A549 (cell line): ENCODE results near the gene BANP. TPM values are rescaled to one million over a fixed set of nuclear protein-coding genes. Genes with fewer than 3 reads are reported as not detected.
"Not testable (repeated sequence)": the region's sequence is repeated elsewhere in the genome, so short reads cannot be mapped to it uniquely, and the experiment has no call there.

Experiments used
- ATAC-seq, 2 experiments: fragments of 200-7000 bp in 1 of 2; fragments of >200 bp in 1 of 2; cut with Nextera tagmentation in 1 of 2; cut with Tn5 transposase in 1 of 2; 3 replicates each; pipeline versions ENCODE4 v1.8.0 to v1.9.1; 2018 to 2020; ENCODE audit warnings: mild to moderate bottlenecking in 1 of 2, moderate library complexity in 1 of 2
- CTCF ChIA-PET: fragments of 300-600 bp; sonication (Branson Sonifier 250); formaldehyde crosslinking; extraction: SDS; loops from one replicate; lab custom pipeline; 2021; ENCODE audit warnings: antibody characterized with exemption, inconsistent platforms; lab: Yijun Ruan, JAX
- POLR2A ChIA-PET: fragments of 350-600 bp; formaldehyde crosslinking; extraction: SDS; loops from one replicate; lab custom pipeline; 2021; ENCODE audit warnings: antibody characterized with exemption, inconsistent platforms; lab: Yijun Ruan, JAX
- DNase-seq, 2 experiments: peaks; one replicate each; pipeline versions ENCODE4 v3.0.0 to v3.0.0-alpha.2; 2011 to 2016; ENCODE audit warnings: low read depth in 1 of 2, low spot score in 1 of 2
- FAIRE-seq: peaks from 2 replicates; lab custom pipeline; 2011; peaks lifted over from hg19 to GRCh38; lab: Jason Lieb, UNC
- H3K27ac ChIP-seq, 2 experiments: fragments of >200 bp; sonication (Bioruptor Twin); formaldehyde crosslinking; 3 replicates each; pipeline ENCODE4 v1.5.1; 2016 to 2017
- H3K4me1 ChIP-seq: fragments of >200 bp; sonication (Bioruptor Twin); formaldehyde crosslinking; 3 replicates; pipeline ENCODE4 v1.6.1; 2016
- H3K4me2 ChIP-seq: fragments of >200 bp; sonication (Bioruptor Twin); formaldehyde crosslinking; 3 replicates; pipeline ENCODE4 v1.6.1; 2016
- H3K4me3 ChIP-seq: fragments of >200 bp; sonication (Bioruptor Twin); formaldehyde crosslinking; 3 replicates; pipeline ENCODE4 v1.5.1; 2016
- H3K9me3 ChIP-seq: fragments of >200 bp; sonication (Bioruptor Twin); formaldehyde crosslinking; 3 replicates; pipeline ENCODE4 v1.6.1; 2016
- BHLHE40 ChIP-seq: IDR thresholded peaks from 2 replicates; pipeline ENCODE4 v1.6.1; 2012; ENCODE audit warnings: low read depth, low read length, inconsistent platforms
- CBX2 ChIP-seq: fragments of 200-600 bp; sonication (generic); IDR thresholded peaks from 2 replicates; pipeline ENCODE4 v1.6.1; 2016; ENCODE audit warnings: low read depth, mild to moderate bottlenecking, borderline replicate concordance
- CEBPB ChIP-seq, 2 experiments: fragments of >200 bp in 1 of 2; sonication (Bioruptor Twin) in 1 of 2; formaldehyde crosslinking in 1 of 2; IDR thresholded peaks; 2 replicates each; pipeline ENCODE4 v1.6.1; 2012 to 2016
- CHD4 ChIP-seq: fragments of 200-600 bp; sonication (generic); IDR thresholded peaks from 2 replicates; pipeline ENCODE4 v1.6.1; 2016; ENCODE audit warnings: antibody characterized with exemption, mild to moderate bottlenecking, borderline replicate concordance
- EP300 ChIP-seq, 2 experiments: fragments of >200 bp; sonication (Bioruptor Twin); formaldehyde crosslinking; IDR thresholded peaks; 2 replicates in 1 of 2; 3 replicates in 1 of 2; pipeline ENCODE4 v1.6.1; 2016 to 2017
- FOSB ChIP-seq: fragments of 250-450 bp; sonication (Bioruptor Pico); IDR thresholded peaks from 2 replicates; pipeline ENCODE4 v1.5.0; 2020; ENCODE audit warnings: mild to moderate bottlenecking, moderate library complexity
- FOSL2 ChIP-seq, 2 experiments: fragments of 450-650 bp in 1 of 2; fragments of >200 bp in 1 of 2; sonication (Bioruptor Twin) in 1 of 2; formaldehyde crosslinking; IDR thresholded peaks; 2 replicates each; pipeline versions ENCODE4 v1.5.0 to v1.6.1; 2016 to 2020; ENCODE audit warnings: mild to moderate bottlenecking in 1 of 2, moderate library complexity in 1 of 2
- FOXS1 ChIP-seq: fragments of 250-450 bp; sonication (Bioruptor Pico); IDR thresholded peaks from 2 replicates; pipeline ENCODE4 v1.5.0; 2020; ENCODE audit warnings: mild to moderate bottlenecking, moderate library complexity
- GATA3 ChIP-seq: IDR thresholded peaks from 2 replicates; pipeline ENCODE4 v1.6.1; 2012; ENCODE audit warnings: borderline replicate concordance
- HDAC2 ChIP-seq: fragments of 200-600 bp; sonication (generic); IDR thresholded peaks from 2 replicates; pipeline ENCODE4 v1.6.1; 2016
- HOXA7 ChIP-seq: fragments of 250-450 bp; sonication (Bioruptor Pico); IDR thresholded peaks from 2 replicates; pipeline ENCODE4 v1.5.0; 2020; ENCODE audit warnings: mild to moderate bottlenecking, moderate library complexity
- HOXB13 ChIP-seq: fragments of 250-450 bp; sonication (Bioruptor Pico); IDR thresholded peaks from 2 replicates; pipeline ENCODE4 v1.5.0; 2020; ENCODE audit warnings: low read depth, mild to moderate bottlenecking, moderate library complexity
- JUN ChIP-seq, 2 experiments: fragments of >200 bp; sonication (Bioruptor Twin); formaldehyde crosslinking; IDR thresholded peaks; 2 replicates in 1 of 2; 3 replicates in 1 of 2; pipeline ENCODE4 v1.6.1; 2016 to 2017
- JUNB ChIP-seq: fragments of >200 bp; sonication (Bioruptor Twin); formaldehyde crosslinking; IDR thresholded peaks from 2 replicates; pipeline ENCODE4 v1.6.1; 2016
- KDM5A ChIP-seq: fragments of 200-600 bp; sonication (generic); IDR thresholded peaks from 2 replicates; pipeline ENCODE4 v1.6.1; 2016; ENCODE audit warnings: antibody characterized with exemption, mild to moderate bottlenecking
- MAZ ChIP-seq: fragments of 150-350 bp; IDR thresholded peaks from 2 replicates; pipeline ENCODE4 v1.6.1; 2014; ENCODE audit warnings: antibody characterized with exemption, low read depth, low read length, borderline replicate concordance
- NPAS2 ChIP-seq: fragments of 250-450 bp; sonication (Bioruptor Pico); IDR thresholded peaks from 2 replicates; pipeline ENCODE4 v1.8.0; 2022; ENCODE audit warnings: mild to moderate bottlenecking, moderate library complexity, borderline replicate concordance
- POLR2A ChIP-seq: IDR thresholded peaks from 2 replicates; pipeline ENCODE4 v1.6.1; 2012; ENCODE audit warnings: mild to moderate bottlenecking, low read length
- SREBF2 ChIP-seq: fragments of 450-650 bp; IDR thresholded peaks from 2 replicates; pipeline ENCODE4 v1.6.1; 2014; ENCODE audit warnings: mild to moderate bottlenecking, moderate library complexity
- TFCP2L1 ChIP-seq: fragments of 250-450 bp; sonication (Bioruptor Pico); IDR thresholded peaks from 2 replicates; pipeline ENCODE4 v1.5.0; 2021; ENCODE audit warnings: mild to moderate bottlenecking
- TP53 ChIP-seq: fragments of 250-450 bp; sonication (Bioruptor Pico); IDR thresholded peaks from 2 replicates; pipeline ENCODE4 v1.5.0; 2021; ENCODE audit warnings: mild to moderate bottlenecking, moderate library complexity
- ZC3H11A ChIP-seq: fragments of 450-650 bp; IDR thresholded peaks from 2 replicates; pipeline ENCODE4 v1.6.1; 2014; ENCODE audit warnings: antibody characterized with exemption, mild to moderate bottlenecking
- ZFP36 ChIP-seq: fragments of 450-650 bp; IDR thresholded peaks from 2 replicates; pipeline ENCODE4 v1.6.1; 2014; ENCODE audit warnings: borderline replicate concordance; ENCODE audit not compliant: partially characterized antibody
- WGBS: methylation state at CpG from one replicate; pipeline ENCODE4 v1.1.6; 2017; ENCODE audit errors: missing lambda C conversion rate; 5-methylcytosine and 5-hydroxymethylcytosine counted together
- polyA plus RNA-seq, 4 experiments: library from polyadenylated mRNA; depleted of rRNA in 3 of 4; stranded (reverse); fragments of >200 nt; fragmentation: RNase III in 1 of 4; extraction: RNeasy Plus Mini Kit Qiagen cat#74134 plus additional on column Dnase treatment in 1 of 4; gene quantifications; 2 replicates in 3 of 4; 3 replicates in 1 of 4; pipeline ENCODE4 v1.2.3, GENCODE V29; 2011 to 2017
- TF ChIP-seq, protein P1 (sequence below): fragments of 250-450 bp; sonication (Bioruptor Pico); IDR thresholded peaks from 2 replicates; pipeline ENCODE4 v1.5.0; 2020; ENCODE audit warnings: low read depth, mild to moderate bottlenecking, moderate library complexity
- TF ChIP-seq, protein P2 (sequence below): IDR thresholded peaks from 2 replicates; pipeline ENCODE4 v1.6.1; 2012; ENCODE audit warnings: low read depth, borderline replicate concordance

Gene BANP
- polyA plus RNA-seq, 2 of the 4 experiments (the other 2 are of a cell fraction) = 17.1 to 17.2 TPM

DNA sequence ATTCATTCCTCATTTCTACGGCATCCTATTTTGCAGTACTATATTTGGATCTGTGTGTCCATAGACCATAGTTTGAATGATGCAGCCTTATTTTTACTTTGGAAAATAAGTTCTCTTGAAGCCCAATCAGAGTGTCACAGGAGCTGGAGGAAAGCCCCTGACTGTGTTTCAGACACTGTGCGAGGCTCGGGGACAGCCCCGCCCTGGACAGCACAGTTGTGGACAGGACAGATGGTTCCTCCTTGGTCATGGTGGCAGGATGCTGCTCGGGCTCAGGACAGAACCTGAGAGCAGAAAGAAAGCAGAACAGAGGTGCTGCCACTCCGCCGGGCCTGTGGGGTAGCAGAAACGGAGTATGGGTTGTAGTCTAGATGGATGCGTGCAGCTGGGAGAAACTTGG is 22.9 kb downstream of the BANP start:
- peaks cover 29% of the 10 kb centered on the region for H3K9me3 ChIP-seq
- H3K4me2 ChIP-seq = no peak overlapping the region
- H3K4me3 ChIP-seq = no peak overlapping the region
- POLR2A ChIA-PET = interaction anchor here (0.7 kb wide), 1 partner anchor 12 kb away, joined by 4 read pairs; no protein-coding TSS in a partner anchor
- CTCF ChIA-PET = interaction anchor here (3.5 kb wide), 1 partner anchor 9 kb away, joined by 16 read pairs; no protein-coding TSS in a partner anchor
- no peak for DNase-seq
- no peak for ATAC-seq
- 86% methylated on average over 9 of the region's 9 CpGs for WGBS
- FAIRE-seq = no peak
- no peaks in the 10 kb centered on the region for H3K4me1 ChIP-seq
- TF ChIP-seq, protein P1, sequence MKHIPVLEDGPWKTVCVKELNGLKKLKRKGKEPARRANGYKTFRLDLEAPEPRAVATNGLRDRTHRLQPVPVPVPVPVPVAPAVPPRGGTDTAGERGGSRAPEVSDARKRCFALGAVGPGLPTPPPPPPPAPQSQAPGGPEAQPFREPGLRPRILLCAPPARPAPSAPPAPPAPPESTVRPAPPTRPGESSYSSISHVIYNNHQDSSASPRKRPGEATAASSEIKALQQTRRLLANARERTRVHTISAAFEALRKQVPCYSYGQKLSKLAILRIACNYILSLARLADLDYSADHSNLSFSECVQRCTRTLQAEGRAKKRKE (CRISPR knock-in tag) = no peak
- TF ChIP-seq FOSL2 (IDR thresholded peaks at IDR 0.05) = no peak
- no peak for TF ChIP-seq FOSL2 (CRISPR knock-in tag; IDR thresholded peaks at IDR 0.05)
- TF ChIP-seq SREBF2 = no peak
- no peak overlapping the region for H3K27ac ChIP-seq

DNA sequence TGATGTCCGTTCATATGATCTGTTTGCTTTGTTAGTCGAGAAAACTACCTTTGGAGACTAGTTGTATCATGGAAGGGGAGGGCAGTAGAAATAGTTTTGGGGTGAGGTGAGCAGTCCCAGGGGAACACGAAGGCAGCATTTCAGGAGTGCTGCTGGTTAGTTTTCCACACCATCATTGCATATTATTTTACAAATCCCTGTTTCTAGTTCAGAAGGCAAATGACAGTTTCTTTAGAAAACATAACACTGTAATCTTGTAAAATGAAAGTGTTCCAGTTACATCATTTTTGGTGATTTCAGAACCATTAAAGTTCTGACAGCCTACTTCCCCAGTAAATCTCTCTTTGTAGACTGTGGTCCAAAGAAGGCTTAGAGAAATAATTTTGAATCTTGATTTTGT is 25.4 kb downstream of the BANP start:
- H3K4me1 ChIP-seq = no peaks in the 10 kb centered on the region
- ATAC-seq (no peak), DNase-seq (no peak), FAIRE-seq (no peak)
- ChIA-PET POLR2A (no interaction called here), CTCF (no interaction called here)
- H3K4me2 ChIP-seq = no peak overlapping the region
- TF ChIP-seq CBX2 (no peak), BHLHE40 (no peak), GATA3 (no peak), CHD4 (no peak), POLR2A (no peak), NPAS2 (CRISPR knock-in tag) (no peak), JUNB (no peak)
- TF ChIP-seq, protein P2, sequence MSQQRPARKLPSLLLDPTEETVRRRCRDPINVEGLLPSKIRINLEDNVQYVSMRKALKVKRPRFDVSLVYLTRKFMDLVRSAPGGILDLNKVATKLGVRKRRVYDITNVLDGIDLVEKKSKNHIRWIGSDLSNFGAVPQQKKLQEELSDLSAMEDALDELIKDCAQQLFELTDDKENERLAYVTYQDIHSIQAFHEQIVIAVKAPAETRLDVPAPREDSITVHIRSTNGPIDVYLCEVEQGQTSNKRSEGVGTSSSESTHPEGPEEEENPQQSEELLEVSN = no peak
- H3K9me3 ChIP-seq = peaks cover 17% of the 10 kb centered on the region
- H3K4me3 ChIP-seq = no peak overlapping the region
- WGBS = 71% methylated on average over 3 of the region's 3 CpGs
- no peak overlapping the region for H3K27ac ChIP-seq

DNA sequence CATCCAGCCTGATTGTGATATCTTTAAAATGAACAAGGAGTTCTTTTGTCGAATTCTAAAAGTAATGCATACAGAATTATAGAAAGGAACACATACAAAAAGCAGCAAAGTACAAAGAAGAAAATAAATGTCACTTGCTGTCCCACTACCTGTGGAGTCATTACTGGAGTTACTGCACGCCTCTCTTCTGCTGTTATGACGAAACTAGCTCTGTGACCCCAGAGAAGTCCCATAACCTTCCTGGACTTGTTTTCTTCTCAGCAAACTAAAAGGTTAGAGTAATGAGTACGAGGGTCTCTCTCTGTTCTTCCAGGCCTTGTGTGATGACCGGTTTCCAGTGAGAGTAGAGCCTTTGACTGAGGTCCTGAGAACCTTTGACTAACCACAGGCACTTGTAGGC is 26.9 kb downstream of the BANP start:
- H3K27ac ChIP-seq = no peak overlapping the region
- FAIRE-seq (no peak), DNase-seq (no peak), ATAC-seq (no peak)
- ChIA-PET CTCF (interaction anchor here (1.2 kb wide), 1 partner anchor 461 kb away, joined by 3 read pairs; no protein-coding TSS in a partner anchor), POLR2A (no interaction called here)
- peaks cover 6% of the 10 kb centered on the region for H3K4me1 ChIP-seq
- H3K9me3 ChIP-seq = peaks cover 3% of the 10 kb centered on the region; the same call in 2 of the 3 replicates
- no peak overlapping the region for H3K4me3 ChIP-seq
- TF ChIP-seq MAZ (no peak), ZFP36 (no peak), FOXS1 (no peak), HOXA7 (no peak), FOSB (CRISPR knock-in tag) (no peak), KDM5A (no peak), CHD4 (no peak), HOXB13 (CRISPR knock-in tag) (no peak)
- H3K4me2 ChIP-seq = no peak overlapping the region
- 90% methylated on average over 5 of the region's 5 CpGs for WGBS

DNA sequence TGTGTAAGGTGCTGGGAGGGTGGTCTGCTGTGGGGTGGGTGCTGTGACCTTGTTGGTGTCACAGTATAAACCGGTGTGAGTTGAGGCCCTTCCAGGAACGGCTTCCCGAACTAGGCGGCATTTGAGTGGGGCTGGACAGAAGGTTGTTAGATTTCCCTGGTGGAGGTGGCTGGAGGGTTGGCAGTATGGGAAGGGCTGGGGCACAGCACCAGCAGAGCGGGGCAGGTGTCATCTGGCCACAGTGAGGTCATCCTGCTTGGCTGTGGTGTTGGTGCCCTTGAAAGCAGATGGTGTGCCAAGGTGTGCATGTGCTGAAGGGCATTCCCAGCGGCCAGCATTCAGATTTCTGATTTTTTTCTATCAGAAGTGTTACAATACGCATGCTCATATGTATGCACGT is 28.1 kb downstream of the BANP start:
- ChIA-PET POLR2A (no interaction called here), CTCF (no interaction called here)
- Histone ChIP-seq H3K4me1 (peaks cover 14% of the 10 kb centered on the region), H3K4me2 (no peak overlapping the region), H3K4me3 (no peak overlapping the region), H3K9me3 (no peaks in the 10 kb centered on the region), H3K27ac (no peak overlapping the region)
- FAIRE-seq (no peak), DNase-seq (no peak), ATAC-seq (no peak)
- TF ChIP-seq CEBPB (IDR thresholded peaks at IDR 0.05) (no peak), TP53 (CRISPR knock-in tag) (no peak), JUN (IDR thresholded peaks at IDR 0.05) (no peak), ZC3H11A (no peak), EP300 (IDR thresholded peaks at IDR 0.05) (no peak), HOXB13 (CRISPR knock-in tag) (no peak), TFCP2L1 (CRISPR knock-in tag) (no peak), ZFP36 (no peak), HDAC2 (no peak)
- WGBS = 94% methylated on average over 8 of the region's 8 CpGs

DNA sequence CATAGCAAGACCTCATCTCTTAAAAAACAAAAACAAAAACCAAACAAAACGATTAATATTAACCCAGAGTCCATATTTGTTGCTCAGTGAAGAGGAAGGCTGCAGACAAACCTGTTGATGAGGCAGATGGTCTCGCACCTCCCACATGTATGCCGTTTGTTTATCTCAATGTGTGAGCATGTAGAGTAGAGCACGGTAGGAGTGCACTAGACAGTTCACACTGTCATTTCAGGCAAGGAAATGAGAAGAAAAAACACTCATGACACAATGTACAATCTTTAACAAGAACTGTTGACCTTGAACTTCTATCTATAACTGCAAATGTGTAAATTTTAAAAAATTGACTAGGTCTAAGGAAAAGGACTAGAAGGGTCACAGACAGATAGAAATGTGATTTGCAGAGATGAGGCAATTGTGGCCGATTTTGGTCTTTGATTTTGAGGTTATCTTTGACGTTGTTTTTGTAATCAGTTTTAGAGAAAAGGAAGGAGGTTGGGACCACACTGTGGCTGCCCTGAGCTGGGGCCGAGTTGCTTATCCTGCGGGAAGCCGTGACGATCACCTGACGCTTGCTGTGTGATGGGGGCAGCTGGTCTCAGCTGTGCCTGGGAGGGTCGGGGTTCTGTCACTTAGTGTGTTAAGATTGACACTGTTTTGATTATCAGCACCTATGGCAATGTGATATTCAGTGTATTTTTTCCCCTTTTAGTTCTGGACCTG is 28.8 kb downstream of the BANP start:
- ATAC-seq, H3K27ac ChIP-seq, POLR2A ChIA-PET, DNase-seq, CTCF ChIA-PET, H3K4me2 ChIP-seq, H3K9me3 ChIP-seq, H3K4me3 ChIP-seq, FAIRE-seq: not testable (repeated sequence)
- H3K4me1 ChIP-seq = peaks cover 14% of the 10 kb centered on the region
- 87% methylated on average over 12 of the region's 12 CpGs for WGBS

DNA sequence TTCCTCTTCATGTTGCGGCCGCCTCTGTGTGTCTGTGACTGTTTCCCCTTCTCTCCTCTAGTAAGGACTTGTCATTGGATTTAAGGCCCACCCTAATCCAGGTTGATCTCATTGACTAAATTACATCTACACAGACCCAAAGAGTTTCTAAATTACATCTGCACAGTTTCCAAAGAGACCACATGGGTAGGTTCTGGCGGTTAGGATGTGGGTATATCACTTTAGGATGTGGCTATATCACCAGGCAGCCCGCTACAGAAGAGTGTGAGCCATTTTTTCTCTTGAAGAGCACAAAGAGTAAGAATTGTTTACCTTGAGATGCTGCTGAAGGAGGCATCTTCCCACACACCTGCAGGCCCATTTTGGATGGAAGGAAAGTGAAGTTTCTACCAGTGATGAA is 30.1 kb downstream of the BANP start:
- DNase-seq, H3K4me3 ChIP-seq, H3K9me3 ChIP-seq, H3K4me2 ChIP-seq, FAIRE-seq, POLR2A ChIA-PET, ATAC-seq, H3K27ac ChIP-seq: not testable (repeated sequence)
- H3K4me1 ChIP-seq = peaks cover 17% of the 10 kb centered on the region
- CTCF ChIA-PET = interaction anchor here (3.7 kb wide), 1 partner anchor 28 kb away, joined by 15 read pairs; no protein-coding TSS in a partner anchor
- WGBS = 88% methylated on average over 4 of the region's 4 CpGs
